HEK293 (cell line): Measurements from ENCODE around the gene BRPF1.

Experiments
- GLIS1 ChIP-seq: fragments of 450-650 bp; formaldehyde crosslinking; IDR thresholded peaks from 2 replicates; pipeline ENCODE4 v1.5.1; 2016; ENCODE audit warnings: missing biosample characterization, missing genetic modification characterization
- GLIS2 ChIP-seq: fragments of 450-650 bp; formaldehyde crosslinking; IDR thresholded peaks from 2 replicates; pipeline ENCODE4 v1.5.1; 2016; ENCODE audit warnings: missing biosample characterization, missing genetic modification characterization
- HOXA7 ChIP-seq: sonication (generic); formaldehyde crosslinking; IDR thresholded peaks from 2 replicates; pipeline ENCODE4 v1.8.1; 2022; ENCODE audit warnings: missing genetic modification reagents, borderline replicate concordance
- KLF16 ChIP-seq: fragments of 450-650 bp; formaldehyde crosslinking; IDR thresholded peaks from 2 replicates; pipeline ENCODE4 v1.5.1; 2017; ENCODE audit warnings: missing biosample characterization, missing genetic modification characterization
- MEIS1 ChIP-seq: sonication (generic); formaldehyde crosslinking; IDR thresholded peaks from 2 replicates; pipeline ENCODE4 v1.8.1; 2022; ENCODE audit warnings: missing genetic modification reagents, mild to moderate bottlenecking, borderline replicate concordance
- REPIN1 ChIP-seq: fragments of 450-650 bp; formaldehyde crosslinking; IDR thresholded peaks from 2 replicates; pipeline ENCODE4 v1.5.1; 2017; ENCODE audit warnings: missing biosample characterization, missing genetic modification characterization, low read depth
- YY1 ChIP-seq: fragments of 450-650 bp; formaldehyde crosslinking; IDR thresholded peaks from 2 replicates; pipeline ENCODE4 v1.5.1; 2018; ENCODE audit warnings: missing biosample characterization, missing genetic modification characterization
- ZFHX2 ChIP-seq: fragments of 450-650 bp; formaldehyde crosslinking; conservative IDR thresholded peaks from 2 replicates; pipeline ENCODE4 v1.5.1; 2016; ENCODE audit warnings: missing biosample characterization, missing genetic modification characterization
- ZFP37 ChIP-seq: fragments of 450-650 bp; formaldehyde crosslinking; IDR thresholded peaks from 2 replicates; pipeline ENCODE4 v1.5.1; 2016; ENCODE audit warnings: missing biosample characterization, missing genetic modification characterization
- ZFP69B ChIP-seq: fragments of 450-650 bp; formaldehyde crosslinking; IDR thresholded peaks from 2 replicates; pipeline ENCODE4 v1.5.1; 2016; ENCODE audit warnings: missing biosample characterization, missing genetic modification characterization
- ZNF19 ChIP-seq: fragments of 450-650 bp; formaldehyde crosslinking; IDR thresholded peaks from 2 replicates; pipeline ENCODE4; 2016; ENCODE audit warnings: missing biosample characterization, missing genetic modification characterization, low read depth
- ZNF214 ChIP-seq: fragments of 450-650 bp; formaldehyde crosslinking; IDR thresholded peaks from 2 replicates; pipeline ENCODE4 v1.5.1; 2017; ENCODE audit warnings: missing biosample characterization, mild to moderate bottlenecking, missing genetic modification characterization, borderline replicate concordance
- ZNF23 ChIP-seq: fragments of 450-650 bp; formaldehyde crosslinking; IDR thresholded peaks from 2 replicates; pipeline ENCODE4 v1.5.1; 2016; ENCODE audit warnings: missing biosample characterization, missing genetic modification characterization, borderline replicate concordance
- ZNF366 ChIP-seq: fragments of 450-650 bp; formaldehyde crosslinking; conservative IDR thresholded peaks from 2 replicates; pipeline ENCODE4 v1.5.1; 2016; ENCODE audit warnings: missing biosample characterization, missing genetic modification characterization
- ZNF391 ChIP-seq: fragments of 450-650 bp; formaldehyde crosslinking; IDR thresholded peaks from 2 replicates; pipeline ENCODE4 v1.5.1; 2016; ENCODE audit warnings: low read depth, missing biosample characterization, missing genetic modification characterization, borderline replicate concordance
- ZNF473 ChIP-seq: fragments of 450-650 bp; formaldehyde crosslinking; IDR thresholded peaks from 2 replicates; pipeline ENCODE4 v1.5.1; 2017; ENCODE audit warnings: missing biosample characterization, missing genetic modification characterization
- ZNF48 ChIP-seq: fragments of 450-650 bp; formaldehyde crosslinking; IDR thresholded peaks from 2 replicates; pipeline ENCODE4 v1.5.1; 2016; ENCODE audit warnings: missing biosample characterization, missing genetic modification characterization
- ZNF544 ChIP-seq: fragments of 450-650 bp; formaldehyde crosslinking; IDR thresholded peaks from 2 replicates; pipeline ENCODE4 v1.5.0; 2017; ENCODE audit warnings: missing biosample characterization, missing genetic modification characterization
- ZNF600 ChIP-seq: fragments of 450-650 bp; formaldehyde crosslinking; IDR thresholded peaks from 2 replicates; pipeline ENCODE4 v1.5.1; 2016; ENCODE audit warnings: missing biosample characterization, missing genetic modification characterization
- ZNF623 ChIP-seq: fragments of 450-650 bp; formaldehyde crosslinking; IDR thresholded peaks from 2 replicates; pipeline ENCODE4 v1.5.1; 2016; ENCODE audit warnings: missing biosample characterization, missing genetic modification characterization
- ZNF660 ChIP-seq: fragments of 450-650 bp; IDR thresholded peaks from 2 replicates; pipeline ENCODE4 v1.5.1; 2018; ENCODE audit warnings: missing biosample characterization, mild to moderate bottlenecking, missing genetic modification characterization
- ZNF664 ChIP-seq: fragments of 450-650 bp; formaldehyde crosslinking; IDR thresholded peaks from 2 replicates; pipeline ENCODE4 v1.5.1; 2016; ENCODE audit warnings: missing biosample characterization, missing genetic modification characterization
- ZSCAN16 ChIP-seq: fragments of 450-650 bp; formaldehyde crosslinking; IDR thresholded peaks from 2 replicates; pipeline ENCODE4 v1.5.1; 2016; ENCODE audit warnings: missing biosample characterization, missing genetic modification characterization
- TF ChIP-seq, protein P1 (sequence below): fragments of 450-650 bp; formaldehyde crosslinking; IDR thresholded peaks from 2 replicates; pipeline ENCODE4 v1.5.1; 2016; ENCODE audit warnings: missing biosample characterization, missing genetic modification characterization
- TF ChIP-seq, protein P2 (sequence below): fragments of 450-650 bp; IDR thresholded peaks from 2 replicates; pipeline ENCODE4 v1.5.1; 2018; ENCODE audit warnings: missing biosample characterization, mild to moderate bottlenecking, missing genetic modification characterization
- TF ChIP-seq, protein P3 (sequence below): fragments of 450-650 bp; formaldehyde crosslinking; IDR thresholded peaks from 2 replicates; pipeline ENCODE4 v1.5.0; 2017; ENCODE audit warnings: missing biosample characterization, missing genetic modification characterization, borderline replicate concordance
- TF ChIP-seq, protein P4 (sequence below): fragments of 450-650 bp; formaldehyde crosslinking; IDR thresholded peaks from 2 replicates; pipeline ENCODE4 v1.5.1; 2016; ENCODE audit warnings: missing biosample characterization, missing genetic modification characterization
- TF ChIP-seq, protein P5 (sequence below): fragments of 450-650 bp; formaldehyde crosslinking; IDR thresholded peaks from 2 replicates; pipeline ENCODE4 v1.5.1; 2016; ENCODE audit warnings: missing biosample characterization, missing genetic modification characterization
- TF ChIP-seq, protein P6 (sequence below): fragments of 450-650 bp; formaldehyde crosslinking; IDR thresholded peaks from 2 replicates; pipeline ENCODE4 v1.5.1; 2017; ENCODE audit warnings: missing biosample characterization, missing genetic modification characterization

The BRPF1 gene

DNA sequence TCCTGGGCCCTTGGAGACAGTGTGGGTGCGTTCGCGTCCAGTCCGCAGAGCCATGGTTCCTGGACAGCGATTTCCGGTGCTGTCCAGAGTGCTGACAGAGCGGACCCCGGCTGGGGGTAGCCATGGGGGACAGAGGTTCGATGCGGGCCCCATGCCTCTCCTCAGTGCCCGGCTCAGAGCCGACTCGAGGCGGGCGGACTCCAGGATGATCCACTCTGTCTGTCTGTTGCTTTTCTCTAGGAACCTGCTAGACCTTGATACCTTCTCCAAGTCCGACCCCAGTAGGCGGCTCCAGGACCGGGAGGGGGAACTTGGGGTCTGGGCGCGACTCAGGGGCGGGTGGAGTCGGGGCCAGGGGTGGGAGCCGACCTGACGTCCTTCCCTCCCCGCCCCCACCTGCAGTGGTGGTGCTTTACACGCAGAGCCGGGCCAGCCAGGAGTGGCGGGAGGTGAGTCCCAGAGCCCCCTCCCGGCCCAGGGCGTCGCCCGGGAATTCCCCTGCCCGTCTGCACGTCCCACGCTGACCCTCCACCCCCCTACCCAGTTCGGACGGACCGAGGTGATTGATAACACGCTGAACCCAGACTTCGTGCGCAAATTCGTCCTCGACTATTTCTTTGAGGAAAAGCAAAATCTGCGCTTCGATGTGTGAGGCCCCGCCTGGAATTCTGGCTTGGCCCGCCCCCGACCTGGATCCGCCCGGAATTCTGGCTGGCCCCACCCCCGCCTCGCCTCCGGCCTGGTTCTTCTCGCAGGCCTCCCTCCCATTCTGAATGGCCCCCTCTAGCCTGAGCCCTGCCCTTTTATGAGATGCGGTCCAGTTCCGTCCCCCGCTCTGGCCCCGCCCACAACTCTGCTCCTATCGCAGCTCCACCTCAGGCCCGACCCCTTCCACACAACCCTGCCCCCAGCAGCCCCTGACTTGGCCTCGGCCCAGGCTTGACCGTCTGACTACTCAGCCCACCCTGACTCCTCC is 26.9 kb upstream of the BRPF1 start (continued):
- TF ChIP-seq, protein P1, sequence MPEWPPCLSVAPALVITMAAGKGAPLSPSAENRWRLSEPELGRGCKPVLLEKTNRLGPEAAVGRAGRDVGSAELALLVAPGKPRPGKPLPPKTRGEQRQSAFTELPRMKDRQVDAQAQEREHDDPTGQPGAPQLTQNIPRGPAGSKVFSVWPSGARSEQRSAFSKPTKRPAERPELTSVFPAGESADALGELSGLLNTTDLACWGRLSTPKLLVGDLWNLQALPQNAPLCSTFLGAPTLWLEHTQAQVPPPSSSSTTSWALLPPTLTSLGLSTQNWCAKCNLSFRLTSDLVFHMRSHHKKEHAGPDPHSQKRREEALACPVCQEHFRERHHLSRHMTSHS (tag by site-specific recombination): no peak
- TF ChIP-seq, protein P2, sequence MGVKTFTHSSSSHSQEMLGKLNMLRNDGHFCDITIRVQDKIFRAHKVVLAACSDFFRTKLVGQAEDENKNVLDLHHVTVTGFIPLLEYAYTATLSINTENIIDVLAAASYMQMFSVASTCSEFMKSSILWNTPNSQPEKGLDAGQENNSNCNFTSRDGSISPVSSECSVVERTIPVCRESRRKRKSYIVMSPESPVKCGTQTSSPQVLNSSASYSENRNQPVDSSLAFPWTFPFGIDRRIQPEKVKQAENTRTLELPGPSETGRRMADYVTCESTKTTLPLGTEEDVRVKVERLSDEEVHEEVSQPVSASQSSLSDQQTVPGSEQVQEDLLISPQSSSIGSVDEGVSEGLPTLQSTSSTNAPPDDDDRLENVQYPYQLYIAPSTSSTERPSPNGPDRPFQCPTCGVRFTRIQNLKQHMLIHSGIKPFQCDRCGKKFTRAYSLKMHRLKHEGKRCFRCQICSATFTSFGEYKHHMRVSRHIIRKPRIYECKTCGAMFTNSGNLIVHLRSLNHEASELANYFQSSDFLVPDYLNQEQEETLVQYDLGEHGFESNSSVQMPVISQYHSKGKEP (tag by site-specific recombination): no peak
- no peak for TF ChIP-seq ZNF664 (tag by site-specific recombination)
- TF ChIP-seq ZFP69B (tag by site-specific recombination): peak; percentile 63; the same call in 1 of the 2 replicates
- peak; percentile 64 for TF ChIP-seq GLIS1 (tag by site-specific recombination)
- TF ChIP-seq ZNF19 (tag by site-specific recombination): no peak
- TF ChIP-seq ZNF660 (tag by site-specific recombination): no peak
- no peak for TF ChIP-seq ZNF48 (tag by site-specific recombination)
- TF ChIP-seq ZSCAN16 (tag by site-specific recombination): no peak
- TF ChIP-seq ZNF391 (tag by site-specific recombination): no peak
- no peak for TF ChIP-seq ZNF623
- TF ChIP-seq, protein P3, sequence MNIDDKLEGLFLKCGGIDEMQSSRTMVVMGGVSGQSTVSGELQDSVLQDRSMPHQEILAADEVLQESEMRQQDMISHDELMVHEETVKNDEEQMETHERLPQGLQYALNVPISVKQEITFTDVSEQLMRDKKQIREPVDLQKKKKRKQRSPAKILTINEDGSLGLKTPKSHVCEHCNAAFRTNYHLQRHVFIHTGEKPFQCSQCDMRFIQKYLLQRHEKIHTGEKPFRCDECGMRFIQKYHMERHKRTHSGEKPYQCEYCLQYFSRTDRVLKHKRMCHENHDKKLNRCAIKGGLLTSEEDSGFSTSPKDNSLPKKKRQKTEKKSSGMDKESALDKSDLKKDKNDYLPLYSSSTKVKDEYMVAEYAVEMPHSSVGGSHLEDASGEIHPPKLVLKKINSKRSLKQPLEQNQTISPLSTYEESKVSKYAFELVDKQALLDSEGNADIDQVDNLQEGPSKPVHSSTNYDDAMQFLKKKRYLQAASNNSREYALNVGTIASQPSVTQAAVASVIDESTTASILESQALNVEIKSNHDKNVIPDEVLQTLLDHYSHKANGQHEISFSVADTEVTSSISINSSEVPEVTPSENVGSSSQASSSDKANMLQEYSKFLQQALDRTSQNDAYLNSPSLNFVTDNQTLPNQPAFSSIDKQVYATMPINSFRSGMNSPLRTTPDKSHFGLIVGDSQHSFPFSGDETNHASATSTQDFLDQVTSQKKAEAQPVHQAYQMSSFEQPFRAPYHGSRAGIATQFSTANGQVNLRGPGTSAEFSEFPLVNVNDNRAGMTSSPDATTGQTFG: no peak
- TF ChIP-seq, protein P4, sequence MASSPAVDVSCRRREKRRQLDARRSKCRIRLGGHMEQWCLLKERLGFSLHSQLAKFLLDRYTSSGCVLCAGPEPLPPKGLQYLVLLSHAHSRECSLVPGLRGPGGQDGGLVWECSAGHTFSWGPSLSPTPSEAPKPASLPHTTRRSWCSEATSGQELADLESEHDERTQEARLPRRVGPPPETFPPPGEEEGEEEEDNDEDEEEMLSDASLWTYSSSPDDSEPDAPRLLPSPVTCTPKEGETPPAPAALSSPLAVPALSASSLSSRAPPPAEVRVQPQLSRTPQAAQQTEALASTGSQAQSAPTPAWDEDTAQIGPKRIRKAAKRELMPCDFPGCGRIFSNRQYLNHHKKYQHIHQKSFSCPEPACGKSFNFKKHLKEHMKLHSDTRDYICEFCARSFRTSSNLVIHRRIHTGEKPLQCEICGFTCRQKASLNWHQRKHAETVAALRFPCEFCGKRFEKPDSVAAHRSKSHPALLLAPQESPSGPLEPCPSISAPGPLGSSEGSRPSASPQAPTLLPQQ (tag by site-specific recombination): peak; percentile 31; the same call in 1 of the 2 replicates
- no peak for TF ChIP-seq ZNF23 (tag by site-specific recombination)
- no peak for TF ChIP-seq ZNF366 (tag by site-specific recombination)
- no peak for TF ChIP-seq ZFP37 (tag by site-specific recombination)
- no peak for TF ChIP-seq ZNF544
- TF ChIP-seq KLF16 (tag by site-specific recombination): no peak
- TF ChIP-seq GLIS2: peak; percentile 92
- TF ChIP-seq MEIS1 (CRISPR knock-in tag): no peak
- TF ChIP-seq HOXA7 (CRISPR knock-in tag): 0 out of 2 replicates have a peak, but pooled peaks have one; percentile 73
- no peak for TF ChIP-seq ZNF473
- TF ChIP-seq ZNF214 (tag by site-specific recombination): no peak
- peak; percentile 58 for TF ChIP-seq ZFHX2 (tag by site-specific recombination)
- no peak for TF ChIP-seq ZNF600 (tag by site-specific recombination)
- TF ChIP-seq REPIN1 (tag by site-specific recombination): no peak
- TF ChIP-seq, protein P5, sequence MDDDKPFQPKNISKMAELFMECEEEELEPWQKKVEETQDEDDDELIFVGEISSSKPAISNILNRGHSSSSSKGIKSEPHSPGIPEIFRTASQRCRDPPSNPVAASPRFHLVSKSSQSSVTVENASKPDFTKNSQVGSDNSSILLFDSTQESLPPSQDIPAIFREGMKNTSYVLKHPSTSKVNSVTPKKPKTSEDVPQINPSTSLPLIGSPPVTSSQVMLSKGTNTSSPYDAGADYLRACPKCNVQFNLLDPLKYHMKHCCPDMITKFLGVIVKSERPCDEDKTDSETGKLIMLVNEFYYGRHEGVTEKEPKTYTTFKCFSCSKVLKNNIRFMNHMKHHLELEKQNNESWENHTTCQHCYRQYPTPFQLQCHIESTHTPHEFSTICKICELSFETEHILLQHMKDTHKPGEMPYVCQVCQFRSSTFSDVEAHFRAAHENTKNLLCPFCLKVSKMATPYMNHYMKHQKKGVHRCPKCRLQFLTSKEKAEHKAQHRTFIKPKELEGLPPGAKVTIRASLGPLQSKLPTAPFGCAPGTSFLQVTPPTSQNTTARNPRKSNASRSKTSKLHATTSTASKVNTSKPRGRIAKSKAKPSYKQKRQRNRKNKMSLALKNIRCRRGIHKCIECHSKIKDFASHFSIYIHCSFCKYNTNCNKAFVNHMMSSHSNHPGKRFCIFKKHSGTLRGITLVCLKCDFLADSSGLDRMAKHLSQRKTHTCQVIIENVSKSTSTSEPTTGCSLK (tag by site-specific recombination): no peak
- no peak for TF ChIP-seq YY1 (tag by site-specific recombination)
- TF ChIP-seq, protein P6, sequence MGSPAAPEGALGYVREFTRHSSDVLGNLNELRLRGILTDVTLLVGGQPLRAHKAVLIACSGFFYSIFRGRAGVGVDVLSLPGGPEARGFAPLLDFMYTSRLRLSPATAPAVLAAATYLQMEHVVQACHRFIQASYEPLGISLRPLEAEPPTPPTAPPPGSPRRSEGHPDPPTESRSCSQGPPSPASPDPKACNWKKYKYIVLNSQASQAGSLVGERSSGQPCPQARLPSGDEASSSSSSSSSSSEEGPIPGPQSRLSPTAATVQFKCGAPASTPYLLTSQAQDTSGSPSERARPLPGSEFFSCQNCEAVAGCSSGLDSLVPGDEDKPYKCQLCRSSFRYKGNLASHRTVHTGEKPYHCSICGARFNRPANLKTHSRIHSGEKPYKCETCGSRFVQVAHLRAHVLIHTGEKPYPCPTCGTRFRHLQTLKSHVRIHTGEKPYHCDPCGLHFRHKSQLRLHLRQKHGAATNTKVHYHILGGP (tag by site-specific recombination): no peak
